ENCODE results near the gene SYT2.
"Not testable (repeated sequence)": the region's sequence is repeated elsewhere in the genome, so short reads cannot be mapped to it uniquely, and the experiment has no call there.

Gene SYT2

GRCh38 chr1:202586018-202586821 is 124.0 kb downstream of the SYT2 start:
- no peak for TF ChIP-seq GATA1 (IDR thresholded peaks at IDR 0.05; ENCODE audit: low read depth, low read length)
- TF ChIP-seq POLR2A (IDR thresholded peaks at IDR 0.05; ENCODE audit: low read length): no peak
- DNase-seq: peak in 1 of 2 experiments; percentile 9

GRCh38 chr1:202585590-202585933 is 124.7 kb downstream of the SYT2 start:
- TF ChIP-seq POLR2A (IDR thresholded peaks at IDR 0.05; ENCODE audit: low read length) (no peak), GATA1 (IDR thresholded peaks at IDR 0.05; ENCODE audit: low read depth, low read length) (no peak)
- no peak for DNase-seq

- TF ChIP-seq GATA1 (IDR thresholded peaks at IDR 0.05; ENCODE audit: low read depth, low read length): no peak
- no peak for TF ChIP-seq POLR2A (IDR thresholded peaks at IDR 0.05; ENCODE audit: low read length)
Measured at GRCh38 chr1:202584707-202585589, 125.3 kb downstream of the SYT2 start.

GRCh38 chr1:202582350-202582749 is 127.9 kb downstream of the SYT2 start:
- not testable (repeated sequence) for DNase-seq

More at GRCh38 chr1:202584707-202585589, 125.3 kb downstream of the SYT2 start:
- DNase-seq: peak; percentile 15 to 66

DNA sequence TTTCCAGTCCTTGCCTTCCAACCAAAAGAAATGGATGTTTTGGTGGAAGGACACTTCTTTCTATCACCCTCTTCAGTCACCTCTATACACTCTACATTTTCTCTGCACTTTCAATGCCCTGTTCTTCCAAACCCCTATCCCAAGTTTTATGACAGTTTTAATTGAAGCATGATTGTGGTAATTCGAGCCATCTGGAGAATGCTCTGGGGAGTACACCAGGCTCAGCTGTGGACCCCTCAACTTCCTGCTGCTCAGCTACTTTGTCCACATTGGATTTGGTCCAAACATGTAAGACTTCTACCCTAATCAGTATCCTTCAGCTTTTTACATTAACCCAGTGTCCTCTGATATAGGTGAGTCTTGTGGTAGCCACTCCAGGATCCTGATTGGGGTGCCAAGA is 129.6 kb downstream of the SYT2 start:
- DNase-seq: no peak
- TF ChIP-seq POLR2A (IDR thresholded peaks at IDR 0.05; ENCODE audit: low read length) (no peak), GATA1 (IDR thresholded peaks at IDR 0.05; ENCODE audit: low read depth, low read length) (no peak)

- TF ChIP-seq POLR2A (IDR thresholded peaks at IDR 0.05; ENCODE audit: low read length): no peak
- TF ChIP-seq GATA1 (IDR thresholded peaks at IDR 0.05; ENCODE audit: low read depth, low read length): no peak
- DNase-seq: no peak
Measured at GRCh38 chr1:202579806-202580205, 130.4 kb downstream of the SYT2 start.

- no peak for DNase-seq
- TF ChIP-seq POLR2A (IDR thresholded peaks at IDR 0.05; ENCODE audit: low read length) (no peak), GATA1 (IDR thresholded peaks at IDR 0.05; ENCODE audit: low read depth, low read length) (no peak)
Measured at GRCh38 chr1:202578565-202578964, 131.7 kb downstream of the SYT2 start.

DNA sequence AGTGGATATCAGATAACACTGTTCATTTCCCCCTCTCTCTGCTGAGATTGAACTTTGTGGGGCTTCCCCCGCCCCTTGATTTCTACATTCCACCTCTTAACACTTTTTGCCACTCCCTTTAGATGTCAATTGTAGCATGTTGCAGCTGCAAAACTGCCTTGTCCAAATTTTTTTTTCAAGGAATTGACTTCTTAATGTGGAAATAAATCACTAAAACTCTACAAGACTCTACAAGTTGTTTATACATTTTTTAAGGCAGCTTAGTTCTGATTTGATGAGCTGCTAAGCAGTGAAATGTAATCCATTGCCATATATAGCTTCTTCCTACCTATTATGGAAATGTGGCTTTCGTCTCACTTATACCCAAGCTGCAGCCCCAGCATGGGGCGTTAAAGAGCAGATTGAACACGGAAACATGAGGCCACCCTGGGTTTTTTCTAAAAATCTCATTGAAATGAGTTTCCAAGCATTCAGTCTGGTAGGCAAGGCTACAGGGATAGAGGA is 132.2 kb downstream of the SYT2 start:
- no peak for DNase-seq
- TF ChIP-seq GATA1 (IDR thresholded peaks at IDR 0.05; ENCODE audit: low read depth, low read length): no peak
- no peak for TF ChIP-seq POLR2A (IDR thresholded peaks at IDR 0.05; ENCODE audit: low read length)

DNA sequence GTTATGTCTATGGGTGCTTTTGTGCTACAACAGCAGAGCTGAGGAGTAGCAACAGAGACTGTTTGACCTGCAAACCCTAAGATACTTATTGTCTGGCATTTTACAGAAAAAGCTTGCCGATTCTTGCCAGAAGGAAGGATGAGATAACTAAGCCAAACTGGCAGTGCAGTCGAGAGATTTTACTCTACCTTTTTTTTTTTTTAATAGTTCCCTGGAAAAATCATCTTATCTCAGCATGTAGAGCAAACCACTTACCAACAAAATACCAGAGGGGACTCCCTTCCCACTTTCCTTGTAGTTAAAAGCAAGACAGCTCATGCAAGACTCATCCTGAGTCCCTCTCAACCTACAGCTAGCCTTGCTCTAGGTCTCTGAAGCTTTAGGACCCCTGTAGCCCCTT is 132.9 kb downstream of the SYT2 start:
- TF ChIP-seq POLR2A (IDR thresholded peaks at IDR 0.05; ENCODE audit: low read length): no peak
- no peak for TF ChIP-seq GATA1 (IDR thresholded peaks at IDR 0.05; ENCODE audit: low read depth, low read length)
- DNase-seq: peak in 1 of 2 experiments; percentile 21

GRCh38 chr1:202576816-202577215 is 133.4 kb downstream of the SYT2 start:
- no peak for DNase-seq
- TF ChIP-seq POLR2A (IDR thresholded peaks at IDR 0.05; ENCODE audit: low read length): no peak
- no peak for TF ChIP-seq GATA1 (IDR thresholded peaks at IDR 0.05; ENCODE audit: low read depth, low read length)

GRCh38 chr1:202575918-202576653 is 134.2 kb downstream of the SYT2 start:
- TF ChIP-seq GATA1 (IDR thresholded peaks at IDR 0.05; ENCODE audit: low read depth, low read length) (no peak), POLR2A (IDR thresholded peaks at IDR 0.05; ENCODE audit: low read length) (no peak)
- no peak for DNase-seq

- TF ChIP-seq POLR2A (IDR thresholded peaks at IDR 0.05; ENCODE audit: low read length) (no peak), GATA1 (IDR thresholded peaks at IDR 0.05; ENCODE audit: low read depth, low read length) (no peak)
Measured at GRCh38 chr1:202572867-202573266, 137.4 kb downstream of the SYT2 start.

DNA sequence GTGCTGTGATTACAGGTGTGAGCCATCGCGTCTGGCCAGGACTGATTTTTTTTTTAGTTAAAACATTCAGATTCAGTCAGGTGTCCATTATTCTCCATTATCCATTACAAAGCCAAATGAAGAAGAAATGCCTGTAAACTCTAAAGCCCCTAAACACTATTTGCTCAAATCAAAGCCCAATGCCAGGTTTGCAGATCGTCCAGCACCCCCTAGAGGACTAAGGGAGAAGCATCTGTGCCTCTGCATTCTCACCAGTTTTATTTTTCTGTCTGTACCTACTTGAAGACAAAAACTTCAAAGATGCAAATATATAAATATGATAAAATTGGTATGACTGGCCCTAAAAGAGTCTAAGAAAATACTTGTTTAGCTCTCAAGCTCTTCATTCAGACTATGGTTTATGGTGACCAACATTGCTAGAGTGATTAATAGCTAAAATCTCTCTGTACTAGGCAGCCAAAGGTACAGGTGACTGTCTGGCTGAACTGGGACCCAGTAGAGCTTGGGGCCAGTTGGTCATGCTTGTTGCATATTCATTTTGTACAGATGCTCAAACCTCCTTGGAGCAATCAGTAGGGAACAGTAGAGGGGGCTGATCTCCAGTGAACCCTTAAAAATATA is 138.4 kb downstream of the SYT2 start:
- peak; percentile 44 to 71 for DNase-seq
- TF ChIP-seq POLR2A (IDR thresholded peaks at IDR 0.05; ENCODE audit: low read length): no peak
- no peak for TF ChIP-seq GATA1 (IDR thresholded peaks at IDR 0.05; ENCODE audit: low read depth, low read length)

More at GRCh38 chr1:202572867-202573266, 137.4 kb downstream of the SYT2 start:
- no peak for DNase-seq

Data from erythroblast (primary cell).